SK-N-SH treated with all-trans-retinoic acid at 6 μM for 48 hours (cell line): ENCODE measurements around the gene TOR2A.

Experiments used
- ARNTL ChIP-seq: fragments of 450-650 bp; formaldehyde crosslinking; IDR thresholded peaks from 2 replicates; pipeline ENCODE4 v1.5.0; 2020; ENCODE audit warnings: low read depth, mild to moderate bottlenecking, moderate library complexity, borderline replicate concordance
- BACH2 ChIP-seq: fragments of 250-450 bp; sonication (Bioruptor Pico); IDR thresholded peaks from 2 replicates; pipeline ENCODE4 v1.9.0; 2021; ENCODE audit warnings: mild to moderate bottlenecking, borderline replicate concordance
- ESRRG ChIP-seq: fragments of 250-450 bp; sonication (Bioruptor Pico); IDR thresholded peaks from 2 replicates; pipeline ENCODE4 v1.6.1; 2021; ENCODE audit warnings: mild to moderate bottlenecking
- RARB ChIP-seq: fragments of 250-450 bp; sonication (Bioruptor Pico); IDR thresholded peaks from 2 replicates; pipeline ENCODE4 v1.8.0; 2021; ENCODE audit warnings: mild to moderate bottlenecking, moderate library complexity
- TOX ChIP-seq: fragments of 250-450 bp; sonication (Bioruptor Pico); IDR thresholded peaks from 2 replicates; pipeline ENCODE4 v1.8.0; 2021; ENCODE audit warnings: mild to moderate bottlenecking, moderate library complexity, borderline replicate concordance
- ZC3H10 ChIP-seq: fragments of 250-450 bp; sonication (Bioruptor Pico); IDR thresholded peaks from 2 replicates; pipeline ENCODE4 v1.5.1; 2021; ENCODE audit warnings: mild to moderate bottlenecking, moderate library complexity
- ZFP30 ChIP-seq: fragments of 450-650 bp; formaldehyde crosslinking; IDR thresholded peaks from 2 replicates; pipeline ENCODE4 v1.5.0; 2022; ENCODE audit warnings: mild to moderate bottlenecking, moderate library complexity
- ZNF70 ChIP-seq: fragments of 450-650 bp; formaldehyde crosslinking; IDR thresholded peaks from 2 replicates; pipeline ENCODE4 v1.5.0; 2020; ENCODE audit warnings: mild to moderate bottlenecking, moderate library complexity
- TF ChIP-seq, protein P1 (sequence below): fragments of 250-450 bp; sonication (Bioruptor Pico); IDR thresholded peaks from 2 replicates; pipeline ENCODE4 v1.5.1; 2020; ENCODE audit warnings: low read depth, mild to moderate bottlenecking, moderate library complexity
- TF ChIP-seq, protein P2 (sequence below): fragments of 250-450 bp; sonication (Bioruptor Pico); IDR thresholded peaks from 2 replicates; pipeline ENCODE4 v1.8.0; 2020; ENCODE audit warnings: mild to moderate bottlenecking, moderate library complexity, borderline replicate concordance

GRCh38 chr9:127712867-127713266, 22.2 kb downstream of the TOR2A start:
- TF ChIP-seq ARNTL (CRISPR knock-in tag) = no peak
- no peak for TF ChIP-seq TOX (CRISPR knock-in tag)
- no peak for TF ChIP-seq ZC3H10 (CRISPR knock-in tag)
- TF ChIP-seq, protein P1, sequence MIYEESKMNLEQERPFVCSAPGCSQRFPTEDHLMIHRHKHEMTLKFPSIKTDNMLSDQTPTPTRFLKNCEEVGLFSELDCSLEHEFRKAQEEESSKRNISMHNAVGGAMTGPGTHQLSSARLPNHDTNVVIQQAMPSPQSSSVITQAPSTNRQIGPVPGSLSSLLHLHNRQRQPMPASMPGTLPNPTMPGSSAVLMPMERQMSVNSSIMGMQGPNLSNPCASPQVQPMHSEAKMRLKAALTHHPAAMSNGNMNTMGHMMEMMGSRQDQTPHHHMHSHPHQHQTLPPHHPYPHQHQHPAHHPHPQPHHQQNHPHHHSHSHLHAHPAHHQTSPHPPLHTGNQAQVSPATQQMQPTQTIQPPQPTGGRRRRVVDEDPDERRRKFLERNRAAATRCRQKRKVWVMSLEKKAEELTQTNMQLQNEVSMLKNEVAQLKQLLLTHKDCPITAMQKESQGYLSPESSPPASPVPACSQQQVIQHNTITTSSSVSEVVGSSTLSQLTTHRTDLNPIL (CRISPR knock-in tag) = no peak
- TF ChIP-seq ZFP30 (CRISPR knock-in tag) = no peak
- no peak for TF ChIP-seq BACH2
- TF ChIP-seq, protein P2, sequence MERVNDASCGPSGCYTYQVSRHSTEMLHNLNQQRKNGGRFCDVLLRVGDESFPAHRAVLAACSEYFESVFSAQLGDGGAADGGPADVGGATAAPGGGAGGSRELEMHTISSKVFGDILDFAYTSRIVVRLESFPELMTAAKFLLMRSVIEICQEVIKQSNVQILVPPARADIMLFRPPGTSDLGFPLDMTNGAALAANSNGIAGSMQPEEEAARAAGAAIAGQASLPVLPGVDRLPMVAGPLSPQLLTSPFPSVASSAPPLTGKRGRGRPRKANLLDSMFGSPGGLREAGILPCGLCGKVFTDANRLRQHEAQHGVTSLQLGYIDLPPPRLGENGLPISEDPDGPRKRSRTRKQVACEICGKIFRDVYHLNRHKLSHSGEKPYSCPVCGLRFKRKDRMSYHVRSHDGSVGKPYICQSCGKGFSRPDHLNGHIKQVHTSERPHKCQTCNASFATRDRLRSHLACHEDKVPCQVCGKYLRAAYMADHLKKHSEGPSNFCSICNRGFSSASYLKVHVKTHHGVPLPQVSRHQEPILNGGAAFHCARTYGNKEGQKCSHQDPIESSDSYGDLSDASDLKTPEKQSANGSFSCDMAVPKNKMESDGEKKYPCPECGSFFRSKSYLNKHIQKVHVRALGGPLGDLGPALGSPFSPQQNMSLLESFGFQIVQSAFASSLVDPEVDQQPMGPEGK (CRISPR knock-in tag) = no peak
- TF ChIP-seq RARB = no peak
- no peak for TF ChIP-seq ZNF70 (CRISPR knock-in tag)
- no peak for TF ChIP-seq ESRRG
